GM23248 (cell line): ENCODE results near the gene NMUR1. TPM values are rescaled to one million over a fixed set of nuclear protein-coding genes. Genes with fewer than 3 reads are reported as not detected.

ENCODE experiments used
- DNase-seq: peaks from one replicate; pipeline ENCODE4 v3.0.0-alpha.2; 2015
- H2AFZ ChIP-seq: fragments of 200-600 bp; sonication (generic); 2 replicates; pipeline ENCODE4 v1.6.1; 2016; ENCODE audit warnings: antibody characterized with exemption
- H3F3A ChIP-seq: fragments of 200-600 bp; sonication (generic); 2 replicates; pipeline ENCODE4 v1.6.1; 2016; ENCODE audit warnings: mild to moderate bottlenecking, antibody characterized with exemption, mixed run types; ENCODE audit not compliant: insufficient read depth
- H3K27ac ChIP-seq: fragments of 200-600 bp; sonication (generic); 2 replicates; pipeline ENCODE4 v1.5.1; 2016; ENCODE audit warnings: mild to moderate bottlenecking
- H3K27me3 ChIP-seq: fragments of 200-600 bp; sonication (generic); replicated peaks from 2 replicates; pipeline ENCODE4 v1.6.1; 2016; ENCODE audit warnings: mild to moderate bottlenecking; ENCODE audit not compliant: insufficient read depth
- H3K36me3 ChIP-seq: fragments of 200-600 bp; sonication (generic); 2 replicates; pipeline ENCODE4 v1.6.1; 2016; ENCODE audit warnings: low read depth, mild to moderate bottlenecking
- H3K4me1 ChIP-seq: fragments of 200-600 bp; sonication (generic); 2 replicates; pipeline ENCODE4 v1.6.1; 2016; ENCODE audit warnings: mild to moderate bottlenecking; ENCODE audit not compliant: insufficient read depth
- H3K4me2 ChIP-seq: fragments of 200-600 bp; sonication (generic); one replicate; pipeline ENCODE4 v1.6.1; 2016; ENCODE audit warnings: mild to moderate bottlenecking; ENCODE audit not compliant: unreplicated experiment
- H3K4me3 ChIP-seq: fragments of 200-600 bp; sonication (generic); 2 replicates; pipeline ENCODE4 v1.5.1; 2016; ENCODE audit warnings: mild to moderate bottlenecking
- H3K79me2 ChIP-seq: fragments of 200-600 bp; sonication (generic); 2 replicates; pipeline ENCODE4 v1.6.1; 2016; ENCODE audit warnings: mild to moderate bottlenecking; ENCODE audit not compliant: insufficient read depth
- H3K9ac ChIP-seq: fragments of 200-600 bp; sonication (generic); 2 replicates; pipeline ENCODE4 v1.6.1; 2016; ENCODE audit warnings: mild to moderate bottlenecking
- H3K9me2 ChIP-seq: fragments of 200-600 bp; sonication (generic); 2 replicates; pipeline ENCODE4 v1.6.1; 2016; ENCODE audit warnings: mixed run types, mild to moderate bottlenecking, moderate library complexity; ENCODE audit not compliant: insufficient read depth
- H3K9me3 ChIP-seq: fragments of 200-600 bp; sonication (generic); one replicate; pipeline ENCODE4 v1.6.1; 2017; ENCODE audit warnings: low read depth
- H4K20me1 ChIP-seq: fragments of 200-600 bp; sonication (generic); 2 replicates; pipeline ENCODE4 v1.6.0; 2016; ENCODE audit not compliant: insufficient read depth
- EZH2 ChIP-seq: fragments of 200-600 bp; sonication (generic); IDR thresholded peaks from 2 replicates; pipeline ENCODE4 v1.6.1; 2018; ENCODE audit warnings: antibody characterized with exemption, mild to moderate bottlenecking; ENCODE audit not compliant: insufficient read depth, poor library complexity, severe bottlenecking
- EZH2phosphoT487 ChIP-seq: fragments of 200-600 bp; sonication (generic); IDR thresholded peaks from 2 replicates; pipeline ENCODE4 v1.6.1; 2018; ENCODE audit warnings: antibody characterized with exemption, moderate library complexity, mild to moderate bottlenecking, low read depth; ENCODE audit not compliant: insufficient read depth
- WGBS, 2 experiments: methylation state at CpG; one replicate each; pipeline ENCODE4 v1.1.6; 2015 to 2017; ENCODE audit warnings: low lambda C conversion rate in 2 of 2, low coverage in 1 of 2; ENCODE audit errors: missing lambda C conversion rate in 2 of 2; 5-methylcytosine and 5-hydroxymethylcytosine counted together
- in situ Hi-C: fragments of 300-500 bp; cut with MboI; formaldehyde crosslinking; loops from 2 replicates; pipeline ENCODE4 v1.15.0; 2020
- polyA plus RNA-seq: library from polyadenylated mRNA; unstranded; fragments of >200 nt; fragmentation: Nextera tagmentation; extraction: Ambion mirVana; gene quantifications from 2 replicates; pipeline ENCODE4 v1.2.1, GENCODE V29; 2016
- total RNA-seq: library from RNA; depleted of rRNA; stranded (reverse); fragments of >200 nt; shearing (Covaris generic); gene quantifications from 2 replicates; pipeline ENCODE4 v1.2.3, GENCODE V29; 2014

The NMUR1 gene
- total and polyA plus RNA-seq, 2 experiments from 2014 or later, result not detected

- Histone ChIP-seq H3K4me1 (peaks cover 9% of the 10 kb centered on the region), H3K36me3 (no peaks in the 10 kb centered on the region), H3F3A (0 out of 2 replicates have a peak, but pooled peaks cover 4% of the 10 kb centered on the region), H3K9ac (no peak overlapping the region), H3K27me3 (no peaks in the 10 kb centered on the region), H4K20me1 (no peaks in the 10 kb centered on the region), H3K79me2 (no peaks in the 10 kb centered on the region), H3K9me2 (no peaks in the 10 kb centered on the region), H3K4me2 (no peak overlapping the region), H3K9me3 (no peaks in the 10 kb centered on the region), H3K4me3 (no peak overlapping the region), H3K27ac (no peak overlapping the region), H2AFZ (no peak overlapping the region)
- TF ChIP-seq EZH2 (no peak), EZH2phosphoT487 (no peak)
- WGBS, 2 experiments, result 52 to 56% methylated on average over 7 to 8 of the region's 8 CpGs
- peak; percentile 70 for DNase-seq
- in situ Hi-C loops, result no loop called here
Measured at GRCh38 chr2:231522418-231523180, 7.6 kb downstream of the NMUR1 start.

GRCh38 chr2:231521443-231521842 is 8.8 kb downstream of the NMUR1 start:
- no peak overlapping the region for H3K9ac ChIP-seq
- no peak overlapping the region for H3K4me2 ChIP-seq
- H3K4me3 ChIP-seq, result no peak overlapping the region
- no peaks in the 10 kb centered on the region for H3K79me2 ChIP-seq
- no peaks in the 10 kb centered on the region for H3K9me2 ChIP-seq
- H3F3A ChIP-seq, result 0 out of 2 replicates have a peak, but pooled peaks cover 4% of the 10 kb centered on the region
- in situ Hi-C loops, result no loop called here
- no peak overlapping the region for H3K27ac ChIP-seq
- H3K9me3 ChIP-seq, result no peaks in the 10 kb centered on the region
- no peaks in the 10 kb centered on the region for H3K27me3 ChIP-seq
- no peak for TF ChIP-seq EZH2
- no peak for TF ChIP-seq EZH2phosphoT487
- H4K20me1 ChIP-seq, result no peaks in the 10 kb centered on the region
- 42 to 50% methylated on average over 3 of the region's 3 CpGs for WGBS, 2 experiments
- no peaks in the 10 kb centered on the region for H3K36me3 ChIP-seq
- H3K4me1 ChIP-seq, result peaks cover 9% of the 10 kb centered on the region
- DNase-seq, result no peak
- no peak overlapping the region for H2AFZ ChIP-seq

GRCh38 chr2:231519975-231520555 is 10.2 kb downstream of the NMUR1 start:
- H3K79me2 ChIP-seq, result no peaks in the 10 kb centered on the region
- no peak overlapping the region for H2AFZ ChIP-seq
- no peaks in the 10 kb centered on the region for H3K27me3 ChIP-seq
- 0 out of 2 replicates have a peak, but pooled peaks cover 4% of the 10 kb centered on the region for H3F3A ChIP-seq
- no peaks in the 10 kb centered on the region for H3K36me3 ChIP-seq
- no peak for DNase-seq
- WGBS, 2 experiments, result 54 to 70% methylated on average over 4 of the region's 4 CpGs
- no peak overlapping the region for H3K27ac ChIP-seq
- no peak for TF ChIP-seq EZH2phosphoT487
- no peak for TF ChIP-seq EZH2
- H3K4me1 ChIP-seq, result peaks cover 9% of the 10 kb centered on the region
- no peak overlapping the region for H3K9ac ChIP-seq
- no peaks in the 10 kb centered on the region for H3K9me3 ChIP-seq
- no peak overlapping the region for H3K4me3 ChIP-seq
- H3K4me2 ChIP-seq, result no peak overlapping the region
- no peaks in the 10 kb centered on the region for H3K9me2 ChIP-seq
- in situ Hi-C loops, result no loop called here
- no peaks in the 10 kb centered on the region for H4K20me1 ChIP-seq

- Histone ChIP-seq H3K27ac (no peak overlapping the region), H3K9me2 (no peaks in the 10 kb centered on the region), H3K9ac (no peak overlapping the region), H4K20me1 (no peaks in the 10 kb centered on the region), H2AFZ (no peak overlapping the region), H3K4me1 (peaks cover 9% of the 10 kb centered on the region), H3K4me2 (no peak overlapping the region), H3K9me3 (no peaks in the 10 kb centered on the region), H3F3A (0 out of 2 replicates have a peak, but pooled peaks cover 4% of the 10 kb centered on the region), H3K79me2 (no peaks in the 10 kb centered on the region), H3K36me3 (no peaks in the 10 kb centered on the region), H3K27me3 (no peaks in the 10 kb centered on the region), H3K4me3 (no peak overlapping the region)
- 89 to 94% methylated on average over 5 of the region's 5 CpGs for WGBS, 2 experiments
- no peak for TF ChIP-seq EZH2
- no peak for TF ChIP-seq EZH2phosphoT487
- in situ Hi-C loops, result no loop called here
- DNase-seq, result no peak
Measured at GRCh38 chr2:231518771-231519170, 11.5 kb downstream of the NMUR1 start.
